HG03558 (cell line): ENCODE results near the gene TMEM52.

Source experiments
- ATAC-seq: cut with Tn5 transposase; IDR thresholded peaks from one replicate; pipeline ENCODE4 v1.9.1; 2021; ENCODE audit warnings: moderate number of reproducible peaks; ENCODE audit not compliant: unreplicated experiment; ENCODE audit errors: extremely low read depth

Gene TMEM52

GRCh38 chr1:1918901-1919303, at the start of gene TMEM52:
Gene TMEM52, minus strand, starts transcription at chr1:1919279. Its CDS starts 14 bp downstream, at chr1:1919265.
- peak; percentile 19 for ATAC-seq

DNA sequence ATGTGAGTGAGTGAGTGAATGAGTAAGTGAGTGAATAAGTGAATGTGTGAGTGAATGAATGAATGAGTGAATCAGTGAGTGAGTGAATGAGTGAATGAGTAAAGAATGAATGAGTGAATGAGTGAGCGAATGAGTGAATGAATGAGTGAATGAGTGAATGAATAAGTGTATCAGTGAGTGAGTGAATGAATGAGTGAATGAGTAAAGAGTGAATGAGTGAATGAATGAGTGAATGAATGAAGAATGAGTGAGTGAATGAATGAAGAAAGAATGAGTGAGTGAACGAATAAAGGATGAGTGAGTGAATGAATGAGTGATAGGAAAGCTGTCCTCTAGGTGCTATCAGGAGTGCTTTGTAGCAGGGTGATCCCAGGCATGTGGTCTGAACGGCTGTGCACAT, 48.8 kb upstream of the TMEM52 start:
- no peak for ATAC-seq

- no peak for ATAC-seq
Observed at GRCh38 chr1:1967151-1967550, 48.1 kb upstream of the TMEM52 start.

DNA sequence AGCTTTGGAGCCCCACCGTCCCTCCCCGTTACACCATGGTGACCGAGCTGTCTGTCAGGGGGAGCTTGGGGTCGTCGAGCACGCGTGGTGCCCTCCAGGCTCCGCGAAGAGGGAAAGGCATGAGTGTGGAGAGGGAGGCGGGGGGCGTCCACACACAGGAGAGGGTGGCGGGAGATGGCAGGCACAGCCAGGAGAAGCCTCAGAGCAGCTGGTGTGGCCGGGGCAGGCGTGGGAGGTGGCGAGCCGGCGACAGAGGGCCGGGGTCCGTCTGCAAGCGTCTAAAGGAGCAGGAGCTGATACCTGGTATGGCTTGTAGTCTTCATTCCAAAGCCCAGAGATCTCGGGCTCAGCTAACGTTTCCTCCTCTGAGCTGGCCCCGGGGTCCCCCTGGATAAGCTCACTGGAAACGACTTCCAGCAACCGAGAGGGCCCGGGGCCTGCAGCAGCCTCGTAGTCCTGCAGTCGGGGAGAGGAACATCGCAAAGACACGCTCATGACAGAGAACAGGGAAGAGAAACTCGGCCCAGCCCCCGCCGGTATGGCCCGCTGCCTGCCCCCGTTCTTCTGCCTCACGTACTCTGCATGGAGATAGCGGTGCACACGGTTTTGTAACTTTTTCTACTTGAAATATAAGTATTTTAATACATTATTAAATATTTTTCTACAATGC, 47.1 kb upstream of the TMEM52 start:
- no peak for ATAC-seq

DNA sequence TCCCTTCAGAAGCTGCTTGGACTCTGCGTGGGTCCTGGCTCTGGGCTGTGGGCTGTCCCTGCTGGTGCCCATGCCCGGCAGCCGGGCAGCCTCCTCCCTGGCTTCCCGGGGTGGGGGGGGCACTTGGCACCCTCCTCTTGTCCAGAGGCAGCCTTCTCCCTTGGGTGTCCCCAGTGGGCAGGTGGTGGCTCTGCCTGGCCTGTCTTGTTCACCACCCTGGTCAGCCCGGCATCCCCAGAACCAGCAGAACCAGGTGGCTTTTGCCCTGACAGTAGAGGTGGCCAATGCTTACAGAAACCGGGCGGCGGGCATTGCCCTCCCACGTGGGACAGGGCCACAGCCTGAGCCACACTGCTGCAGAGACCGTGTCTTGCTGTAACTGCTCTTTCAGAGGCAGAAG, 46.5 kb upstream of the TMEM52 start:
- no peak for ATAC-seq

- ATAC-seq, result no peak
Observed at GRCh38 chr1:1964811-1965210, 45.7 kb upstream of the TMEM52 start.

DNA sequence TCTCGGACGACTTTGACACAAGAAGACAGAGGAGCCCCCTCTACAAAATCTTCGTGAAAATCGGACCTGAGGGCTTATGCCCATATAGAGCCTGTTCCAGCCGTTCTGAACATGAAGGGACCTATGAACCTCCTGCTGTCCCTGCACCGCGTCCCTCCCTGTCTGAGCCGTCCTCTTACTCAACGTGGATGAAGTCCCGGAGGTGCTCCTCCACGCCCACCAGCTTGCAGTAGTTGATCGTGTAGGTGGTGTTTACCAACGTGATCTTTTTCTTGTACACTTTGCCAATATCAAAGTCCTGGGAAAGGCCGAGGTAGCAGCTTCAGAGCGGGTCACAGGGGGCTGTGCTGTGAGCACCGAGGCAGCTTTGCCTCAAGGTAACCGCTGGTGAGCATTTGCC, 44.5 kb upstream of the TMEM52 start:
- ATAC-seq, result no peak

- no peak for ATAC-seq
Observed at GRCh38 chr1:1962752-1963151, 43.7 kb upstream of the TMEM52 start.

- ATAC-seq, result no peak
Observed at GRCh38 chr1:1960480-1961196, 41.6 kb upstream of the TMEM52 start.

DNA sequence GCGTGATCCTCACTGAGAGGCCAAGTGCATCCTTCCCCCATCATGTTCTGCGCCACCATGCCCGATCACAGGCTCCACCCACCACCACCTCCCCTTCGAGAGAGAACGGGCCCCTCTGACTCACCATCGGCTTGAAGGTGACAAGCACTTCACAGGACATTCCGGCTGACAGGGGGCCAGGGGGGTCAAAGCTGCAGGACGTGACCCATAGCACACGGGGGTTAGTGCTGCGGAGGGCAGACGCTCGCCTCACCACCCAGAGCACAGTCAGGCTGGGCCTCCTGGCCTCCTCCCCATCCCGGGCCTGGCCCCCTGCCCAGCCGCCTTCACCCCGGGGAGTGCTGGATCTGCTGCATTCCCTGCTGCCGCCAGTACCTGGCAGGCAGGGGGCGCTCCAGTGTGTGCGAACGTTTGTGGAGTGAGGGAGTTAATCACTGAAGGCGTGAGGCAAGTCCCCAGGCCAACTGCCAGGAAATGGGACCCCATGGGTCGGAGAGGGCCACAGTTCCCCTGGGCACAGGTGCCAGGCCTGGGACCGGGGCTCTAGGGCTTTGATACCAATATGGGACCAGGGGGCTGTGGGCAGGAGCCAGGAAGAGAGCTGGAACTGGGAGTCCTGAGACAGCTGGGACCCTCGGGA, 40.9 kb upstream of the TMEM52 start:
- no peak for ATAC-seq

DNA sequence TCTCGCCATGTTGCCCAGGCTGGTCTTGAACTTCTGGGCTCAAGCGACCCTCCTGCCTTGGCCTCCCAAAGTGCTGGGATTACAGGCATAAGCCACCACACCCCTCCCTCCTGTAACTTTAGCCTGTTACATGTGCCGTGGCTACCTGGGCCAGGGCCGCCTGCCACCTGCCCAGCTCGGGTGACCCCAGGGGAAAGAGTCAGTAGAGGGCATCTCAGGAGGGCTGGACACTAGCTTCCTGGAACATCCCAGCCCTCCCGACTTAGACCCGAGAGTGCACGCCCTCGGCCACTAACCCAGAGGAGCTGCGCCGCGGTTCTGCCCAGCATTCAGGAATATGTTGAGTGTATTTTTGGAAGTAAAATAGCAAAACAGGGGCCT, 40.4 kb upstream of the TMEM52 start:
- ATAC-seq, result no peak

GRCh38 chr1:1958071-1958541, 39.0 kb upstream of the TMEM52 start:
- ATAC-seq, result no peak

GRCh38 chr1:1957533-1957961, 38.5 kb upstream of the TMEM52 start:
- ATAC-seq, result no peak

GRCh38 chr1:1956586-1957532, 37.8 kb upstream of the TMEM52 start:
- ATAC-seq, result no peak

DNA sequence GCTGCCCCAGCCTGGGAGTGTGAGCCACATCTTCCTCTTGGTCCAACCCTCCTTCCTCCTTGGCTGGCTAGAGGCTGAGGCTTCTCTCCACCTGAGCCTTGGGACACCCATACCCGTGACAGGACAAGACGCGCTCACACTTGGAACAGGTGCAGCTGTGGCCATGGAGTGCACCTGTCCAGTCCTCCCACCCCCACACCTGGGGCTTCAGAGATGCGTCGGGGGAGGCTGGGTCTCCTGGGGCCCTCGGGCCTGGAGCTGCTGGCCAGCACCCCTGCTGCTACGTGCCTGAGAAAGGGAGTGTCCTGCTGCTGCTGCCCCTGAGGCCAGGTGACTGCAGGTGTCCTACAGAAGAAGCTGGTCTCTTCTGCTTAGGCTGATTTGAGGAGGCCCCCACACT, 37.0 kb upstream of the TMEM52 start:
- ATAC-seq, result no peak

DNA sequence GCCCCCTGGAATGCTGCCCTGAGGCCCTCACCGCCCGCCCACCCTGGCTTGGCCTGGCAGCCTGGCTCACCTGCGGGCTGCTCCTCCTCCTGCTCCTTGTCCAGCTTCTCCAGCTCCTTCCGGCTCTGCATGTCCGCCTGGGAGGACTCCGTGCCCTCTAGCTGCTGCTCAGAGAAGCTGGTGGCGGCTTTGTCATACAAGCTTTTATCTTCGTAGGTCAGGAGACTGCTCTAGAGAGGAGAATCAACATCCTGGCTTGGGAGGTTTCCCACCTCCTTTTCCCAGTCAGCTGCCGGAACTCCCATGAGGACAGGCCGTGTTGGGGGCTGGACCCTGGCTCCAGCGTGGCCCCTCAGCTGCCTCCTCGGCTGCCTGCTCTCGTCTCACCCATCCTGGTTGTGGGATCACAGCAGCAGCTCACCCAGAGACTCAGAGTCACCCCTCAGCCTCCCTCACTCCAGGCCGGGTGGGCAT, 36.6 kb upstream of the TMEM52 start:
- no peak for ATAC-seq

DNA sequence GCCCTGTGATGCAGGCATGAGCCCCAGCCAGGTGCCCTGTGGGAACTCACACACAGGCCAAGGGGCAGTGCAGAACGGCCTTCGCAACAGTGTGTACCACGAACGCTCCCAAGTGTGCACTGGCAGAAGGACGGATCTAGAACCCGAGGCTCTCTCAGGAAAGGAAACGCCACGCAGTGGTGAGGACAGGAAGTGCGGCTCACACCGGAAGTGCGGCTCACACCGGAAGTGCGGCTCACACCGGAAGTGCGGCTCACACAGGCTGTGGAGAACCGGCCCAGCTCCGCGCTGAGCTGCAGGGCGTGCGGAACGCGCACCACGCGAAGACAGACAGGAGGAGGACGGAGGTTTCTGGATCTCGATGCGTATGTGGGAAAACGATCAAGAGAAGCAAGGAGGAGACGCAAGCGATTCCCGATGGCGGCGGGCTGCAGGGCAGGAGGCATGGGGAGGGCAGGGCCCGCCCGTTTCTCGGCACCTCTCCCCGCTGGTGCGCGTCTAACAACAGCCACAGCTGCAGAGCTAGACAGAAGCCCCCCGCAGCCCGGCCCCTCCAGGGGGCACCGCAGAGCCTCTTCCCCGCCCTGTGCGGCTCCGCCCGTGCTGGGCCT, 35.9 kb upstream of the TMEM52 start:
- no peak for ATAC-seq

- no peak for ATAC-seq
Observed at GRCh38 chr1:1954015-1954414, 34.9 kb upstream of the TMEM52 start.

GRCh38 chr1:1950940-1951339, 31.9 kb upstream of the TMEM52 start:
- no peak for ATAC-seq

DNA sequence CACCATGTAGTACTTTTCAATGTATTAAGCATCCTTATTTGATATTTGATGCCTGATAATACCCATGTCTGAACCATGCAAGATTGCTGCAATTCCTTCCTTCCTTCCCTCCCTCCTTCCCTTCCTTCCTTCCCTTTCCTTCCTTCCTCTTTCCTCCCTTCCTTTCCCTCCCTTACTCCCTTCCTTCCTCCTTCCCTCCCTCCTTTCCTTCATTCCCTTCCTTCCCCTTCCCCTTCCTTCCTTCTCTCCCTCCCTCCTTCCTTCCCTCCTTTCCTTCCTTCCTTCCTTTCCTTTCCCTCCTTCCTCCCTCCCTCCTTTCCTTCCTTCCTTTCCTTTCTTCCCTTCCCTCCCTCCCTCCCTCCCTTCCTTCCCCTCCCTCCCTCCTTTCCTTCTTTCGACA, 29.7 kb upstream of the TMEM52 start:
- ATAC-seq, result no peak
